Ishikawa (cell line): Measurements from ENCODE around the gene TCEAL4.

ENCODE experiments used
- CEBPB ChIP-seq: IDR thresholded peaks from 2 replicates; pipeline ENCODE4 v1.6.1; 2012
- CREB1 ChIP-seq: IDR thresholded peaks from 2 replicates; pipeline ENCODE4 v1.6.1; 2012; ENCODE audit warnings: low read depth
- EGR1 ChIP-seq: IDR thresholded peaks from 2 replicates; pipeline ENCODE4 v1.6.1; 2012
- EP300 ChIP-seq: IDR thresholded peaks from 2 replicates; pipeline ENCODE4 v1.6.1; 2012; ENCODE audit warnings: borderline replicate concordance
- FOXM1 ChIP-seq: IDR thresholded peaks from 2 replicates; pipeline ENCODE4 v1.6.1; 2012; ENCODE audit warnings: low read depth, borderline replicate concordance
- MAX ChIP-seq: IDR thresholded peaks from 2 replicates; pipeline ENCODE4 v1.6.1; 2012
- NFIC ChIP-seq: IDR thresholded peaks from 2 replicates; pipeline ENCODE4 v1.6.1; 2012
- RAD21 ChIP-seq: IDR thresholded peaks from 2 replicates; pipeline ENCODE4 v1.6.1; 2012; ENCODE audit warnings: low read depth
- REST ChIP-seq: IDR thresholded peaks from 2 replicates; pipeline ENCODE4 v1.6.1; 2012; ENCODE audit warnings: low read depth, mild to moderate bottlenecking
- TAF1 ChIP-seq: IDR thresholded peaks from 2 replicates; pipeline ENCODE4 v1.6.1; 2012; ENCODE audit warnings: low read depth, mild to moderate bottlenecking
- TCF12 ChIP-seq: IDR thresholded peaks from 2 replicates; pipeline ENCODE4 v1.6.1; 2012; ENCODE audit warnings: low read depth
- TEAD4 ChIP-seq: IDR thresholded peaks from 2 replicates; pipeline ENCODE4 v1.6.1; 2012
- YY1 ChIP-seq: IDR thresholded peaks from 2 replicates; pipeline ENCODE4 v1.6.1; 2012; ENCODE audit warnings: low read depth
- ZBTB7A ChIP-seq: IDR thresholded peaks from 2 replicates; pipeline ENCODE4 v1.6.1; 2012; ENCODE audit warnings: low read depth
- TF ChIP-seq, protein P1 (sequence below): IDR thresholded peaks from 2 replicates; pipeline ENCODE4 v1.6.1; 2012

TCEAL4 gene

DNA sequence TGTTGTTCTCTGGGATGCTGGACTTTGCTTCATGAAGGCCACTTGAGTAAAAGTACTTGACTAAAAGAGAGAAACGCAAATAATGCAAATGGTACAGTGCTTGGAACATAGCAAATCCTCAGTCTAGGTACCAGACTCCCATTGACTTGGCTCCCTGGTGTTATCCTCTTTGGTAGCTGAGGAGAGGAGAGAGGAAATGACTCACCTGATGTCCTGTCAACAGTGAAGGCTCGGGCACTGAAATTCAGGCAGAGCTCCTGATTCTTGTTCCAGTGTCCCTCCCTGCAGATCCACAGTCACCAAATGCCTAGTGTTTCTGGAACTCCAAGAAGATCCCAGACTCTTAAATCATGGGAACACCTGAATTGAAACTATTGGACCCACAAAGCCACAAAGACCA, 22.5 kb upstream of the TCEAL4 start:
- TF ChIP-seq NFIC = no peak

- TF ChIP-seq CREB1 (no peak), EP300 (no peak), TCF12 (no peak), RAD21 (no peak), EGR1 (no peak), FOXM1 (no peak), TAF1 (no peak), CEBPB (no peak), ZBTB7A (no peak), TEAD4 (no peak), NFIC (no peak), REST (no peak), MAX (no peak), YY1 (no peak)
- TF ChIP-seq, protein P1, sequence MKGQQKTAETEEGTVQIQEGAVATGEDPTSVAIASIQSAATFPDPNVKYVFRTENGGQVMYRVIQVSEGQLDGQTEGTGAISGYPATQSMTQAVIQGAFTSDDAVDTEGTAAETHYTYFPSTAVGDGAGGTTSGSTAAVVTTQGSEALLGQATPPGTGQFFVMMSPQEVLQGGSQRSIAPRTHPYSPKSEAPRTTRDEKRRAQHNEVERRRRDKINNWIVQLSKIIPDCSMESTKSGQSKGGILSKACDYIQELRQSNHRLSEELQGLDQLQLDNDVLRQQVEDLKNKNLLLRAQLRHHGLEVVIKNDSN = no peak
These were observed 20.1 kb upstream of the TCEAL4 start for GRCh38 chrX:103565197-103565596.

- no peak for TF ChIP-seq ZBTB7A
- TF ChIP-seq YY1 = no peak
- TF ChIP-seq CEBPB = no peak
- TF ChIP-seq TAF1 = no peak
- no peak for TF ChIP-seq EGR1
- TF ChIP-seq FOXM1 = no peak
- TF ChIP-seq TEAD4 = no peak
- TF ChIP-seq RAD21 = no peak
- no peak for TF ChIP-seq TCF12
- TF ChIP-seq EP300 = no peak
- TF ChIP-seq MAX = no peak
- TF ChIP-seq NFIC = no peak
- TF ChIP-seq CREB1 = no peak
- TF ChIP-seq, protein P1 = no peak
- TF ChIP-seq REST = no peak
These were observed 19.6 kb upstream of the TCEAL4 start for GRCh38 chrX:103565752-103566151.

GRCh38 chrX:103571121-103571520, 14.2 kb upstream of the TCEAL4 start:
- TF ChIP-seq REST (no peak), TCF12 (no peak)

GRCh38 chrX:103571726-103572125, 13.6 kb upstream of the TCEAL4 start:
- TF ChIP-seq EGR1 (no peak), RAD21 (no peak), YY1 (no peak), REST (no peak), EP300 (no peak), TAF1 (no peak), MAX (no peak), FOXM1 (no peak), CEBPB (no peak), NFIC (no peak), CREB1 (no peak), TEAD4 (no peak), ZBTB7A (no peak), TCF12 (no peak)
- TF ChIP-seq, protein P1 = no peak
